ENCODE results near the gene SYNPO2.

DNA sequence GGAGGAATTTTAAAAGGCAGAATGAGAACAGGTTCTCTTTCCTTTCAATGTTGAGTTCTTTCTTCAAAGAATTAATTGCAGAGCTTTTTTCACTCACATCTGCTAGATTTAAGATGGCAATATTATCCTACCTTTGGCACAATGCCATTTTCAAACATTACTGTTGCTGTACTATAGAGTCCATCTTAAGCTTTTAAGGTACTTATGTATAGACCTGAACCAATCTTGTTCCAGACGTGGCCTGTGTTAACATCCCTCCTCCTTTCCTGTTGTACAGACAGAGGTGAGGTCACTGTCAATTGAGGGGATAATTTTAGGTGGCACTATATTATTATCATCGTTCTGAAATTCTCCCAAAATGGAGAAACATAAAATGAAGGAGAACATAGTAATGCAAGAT is 194.0 kb downstream of the SYNPO2 start:
- TF ChIP-seq, protein P1, sequence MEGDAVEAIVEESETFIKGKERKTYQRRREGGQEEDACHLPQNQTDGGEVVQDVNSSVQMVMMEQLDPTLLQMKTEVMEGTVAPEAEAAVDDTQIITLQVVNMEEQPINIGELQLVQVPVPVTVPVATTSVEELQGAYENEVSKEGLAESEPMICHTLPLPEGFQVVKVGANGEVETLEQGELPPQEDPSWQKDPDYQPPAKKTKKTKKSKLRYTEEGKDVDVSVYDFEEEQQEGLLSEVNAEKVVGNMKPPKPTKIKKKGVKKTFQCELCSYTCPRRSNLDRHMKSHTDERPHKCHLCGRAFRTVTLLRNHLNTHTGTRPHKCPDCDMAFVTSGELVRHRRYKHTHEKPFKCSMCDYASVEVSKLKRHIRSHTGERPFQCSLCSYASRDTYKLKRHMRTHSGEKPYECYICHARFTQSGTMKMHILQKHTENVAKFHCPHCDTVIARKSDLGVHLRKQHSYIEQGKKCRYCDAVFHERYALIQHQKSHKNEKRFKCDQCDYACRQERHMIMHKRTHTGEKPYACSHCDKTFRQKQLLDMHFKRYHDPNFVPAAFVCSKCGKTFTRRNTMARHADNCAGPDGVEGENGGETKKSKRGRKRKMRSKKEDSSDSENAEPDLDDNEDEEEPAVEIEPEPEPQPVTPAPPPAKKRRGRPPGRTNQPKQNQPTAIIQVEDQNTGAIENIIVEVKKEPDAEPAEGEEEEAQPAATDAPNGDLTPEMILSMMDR (IDR thresholded peaks at IDR 0.05; ENCODE audit: control extremely low read depth in 1 of 3, insufficient read depth in 1 of 3, low read depth in 1 of 3, low read length in 3 of 3) = no peak
- no peak for TF ChIP-seq TAF1 (IDR thresholded peaks at IDR 0.05; ENCODE audit: low read depth, low read length)
- TF ChIP-seq CHD1 (IDR thresholded peaks at IDR 0.05; ENCODE audit: low read depth, low read length) = no peak
- TF ChIP-seq, protein P2, sequence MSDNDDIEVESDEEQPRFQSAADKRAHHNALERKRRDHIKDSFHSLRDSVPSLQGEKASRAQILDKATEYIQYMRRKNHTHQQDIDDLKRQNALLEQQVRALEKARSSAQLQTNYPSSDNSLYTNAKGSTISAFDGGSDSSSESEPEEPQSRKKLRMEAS (IDR thresholded peaks at IDR 0.05) = no peak
- no peak for TF ChIP-seq EZH2 (IDR thresholded peaks at IDR 0.05; ENCODE audit: low read depth, low read length, severe bottlenecking)
- TF ChIP-seq, protein P3, sequence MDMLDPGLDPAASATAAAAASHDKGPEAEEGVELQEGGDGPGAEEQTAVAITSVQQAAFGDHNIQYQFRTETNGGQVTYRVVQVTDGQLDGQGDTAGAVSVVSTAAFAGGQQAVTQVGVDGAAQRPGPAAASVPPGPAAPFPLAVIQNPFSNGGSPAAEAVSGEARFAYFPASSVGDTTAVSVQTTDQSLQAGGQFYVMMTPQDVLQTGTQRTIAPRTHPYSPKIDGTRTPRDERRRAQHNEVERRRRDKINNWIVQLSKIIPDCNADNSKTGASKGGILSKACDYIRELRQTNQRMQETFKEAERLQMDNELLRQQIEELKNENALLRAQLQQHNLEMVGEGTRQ (IDR thresholded peaks at IDR 0.05; ENCODE audit: low read length) = no peak

All from H1 (cell line).